22Rv1 (cell line): ENCODE results near the gene GGTLC2.
"Not testable (repeated sequence)": the region's sequence is repeated elsewhere in the genome, so short reads cannot be mapped to it uniquely, and the experiment has no call there.

ENCODE experiments used
- CTCF ChIP-seq: fragments of 450-650 bp; IDR thresholded peaks from 2 replicates; pipeline ENCODE4 v1.5.1; 2017; ENCODE audit warnings: mild to moderate bottlenecking
- ZFX ChIP-seq: fragments of 450-650 bp; IDR thresholded peaks from 2 replicates; pipeline ENCODE4 v1.6.1; 2017; ENCODE audit warnings: antibody characterized with exemption, borderline replicate concordance

GRCh38 chr22:22653677-22654381, 9.4 kb downstream of the GGTLC2 start:
- not testable (repeated sequence) for TF ChIP-seq CTCF, ZFX
